Left forelimb (tissue), 1 donor: ENCODE data around the gene NCKAP1.
"Not testable (repeated sequence)": the region's sequence is repeated elsewhere in the genome, so short reads cannot be mapped to it uniquely, and the experiment has no call there.

Source experiments
- DNase-seq: peaks from one replicate; pipeline ENCODE4 v3.0.0-alpha.2; 2018; ENCODE audit warnings: low spot score

The NCKAP1 gene

GRCh38 chr2:182907081-182907830 is 131.0 kb downstream of the NCKAP1 start:
- DNase-seq, result no peak

DNA sequence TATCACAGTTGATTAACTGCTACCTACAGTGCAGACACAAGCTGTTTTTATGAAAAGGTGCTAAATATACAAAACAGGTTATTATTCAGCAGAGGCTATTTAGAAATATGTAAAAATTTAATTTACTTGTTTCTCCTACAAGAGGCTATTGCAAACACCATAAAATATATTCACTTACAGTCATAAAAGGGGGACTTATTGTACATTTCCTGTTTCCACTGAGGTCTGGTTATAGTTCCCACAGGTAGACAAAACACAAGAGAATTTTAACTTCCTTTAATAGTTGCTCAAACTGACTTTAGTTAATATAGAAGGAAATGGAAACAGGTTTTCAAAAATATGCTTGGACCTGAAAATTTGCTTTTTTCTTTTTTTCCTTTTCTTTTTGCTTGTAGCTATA is 131.8 kb downstream of the NCKAP1 start:
- no peak for DNase-seq

DNA sequence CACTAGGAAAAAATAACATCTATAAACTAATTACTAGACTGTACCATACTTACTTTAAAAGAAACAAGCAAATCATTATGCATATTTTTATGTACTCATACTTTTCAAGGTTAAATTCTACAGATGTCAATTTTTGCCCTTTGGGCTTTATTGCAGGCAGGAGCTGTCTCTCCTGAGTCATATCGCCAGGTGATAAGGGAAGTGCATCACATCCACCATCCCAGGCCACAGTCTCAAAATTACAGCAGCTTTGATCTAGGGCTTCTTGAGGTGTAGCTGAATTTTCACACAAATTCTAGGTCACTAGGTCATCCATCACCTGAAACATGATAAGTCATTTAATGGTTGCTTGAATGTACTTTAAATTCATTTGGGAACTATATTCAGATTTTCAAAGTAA is 133.4 kb downstream of the NCKAP1 start:
- no peak for DNase-seq

DNA sequence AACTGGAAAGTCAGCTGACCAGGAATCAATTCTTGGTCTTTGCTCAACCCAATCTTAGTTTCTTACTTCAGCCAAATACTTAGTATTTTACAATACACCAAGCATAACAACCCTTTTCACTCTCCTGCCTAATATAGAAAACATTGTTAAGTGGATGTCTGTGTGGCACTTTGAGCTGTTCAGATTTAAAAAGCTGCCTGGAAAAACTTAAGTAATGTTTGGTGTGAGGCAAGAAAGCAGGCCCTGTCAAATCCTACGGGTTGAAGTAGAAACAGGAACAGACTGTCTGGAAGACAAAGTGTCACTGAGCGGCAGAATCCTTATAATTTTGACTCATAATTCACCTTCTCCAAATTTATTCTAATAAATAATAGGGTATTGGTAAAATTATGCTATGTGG is 134.7 kb downstream of the NCKAP1 start:
- DNase-seq, result no peak

DNA sequence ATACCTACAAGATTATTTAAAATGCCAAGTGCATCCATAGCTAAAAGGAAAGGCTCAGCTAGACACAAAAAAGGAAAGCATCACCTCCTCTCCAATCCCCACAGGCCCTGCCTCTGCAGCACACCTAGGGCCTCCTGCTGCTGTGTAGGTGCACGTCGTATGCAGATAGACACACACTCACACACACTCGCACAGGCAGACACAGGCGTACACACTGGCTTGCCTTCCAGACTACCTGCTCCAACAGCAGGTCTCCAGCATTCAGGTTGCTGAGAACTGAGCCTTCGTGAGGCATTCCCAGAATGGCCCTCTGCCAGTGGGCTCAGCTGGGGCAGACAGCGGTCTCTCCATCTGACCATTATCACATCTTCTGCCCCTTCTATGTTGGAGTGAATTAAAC is 136.5 kb downstream of the NCKAP1 start:
- DNase-seq, result no peak

DNA sequence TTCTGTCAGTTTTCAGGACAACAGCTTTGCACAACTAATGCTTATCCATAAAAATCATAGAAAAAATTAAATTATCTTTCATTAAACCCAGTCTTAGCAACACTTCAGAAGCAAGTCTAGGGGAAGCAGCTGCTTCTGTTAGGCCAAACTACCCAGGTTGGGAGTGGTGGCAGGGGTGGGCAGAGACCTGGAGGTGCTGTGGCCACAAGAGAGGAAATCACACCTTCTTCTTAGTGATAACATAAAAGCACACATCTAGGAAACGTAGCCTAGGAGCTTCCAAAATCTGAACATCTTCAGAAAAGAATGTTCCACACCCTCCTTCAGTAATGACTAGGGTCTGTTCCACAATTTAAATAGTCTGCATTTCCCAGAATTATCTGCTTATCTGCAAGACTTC is 139.5 kb downstream of the NCKAP1 start:
- DNase-seq, result no peak

- no peak for DNase-seq
These were observed 141.1 kb downstream of the NCKAP1 start for GRCh38 chr2:182897137-182897536.

- DNase-seq, result no peak
These were observed 142.5 kb downstream of the NCKAP1 start for GRCh38 chr2:182895798-182896197.

GRCh38 chr2:182895169-182895568 is 143.1 kb downstream of the NCKAP1 start:
- no peak for DNase-seq

DNA sequence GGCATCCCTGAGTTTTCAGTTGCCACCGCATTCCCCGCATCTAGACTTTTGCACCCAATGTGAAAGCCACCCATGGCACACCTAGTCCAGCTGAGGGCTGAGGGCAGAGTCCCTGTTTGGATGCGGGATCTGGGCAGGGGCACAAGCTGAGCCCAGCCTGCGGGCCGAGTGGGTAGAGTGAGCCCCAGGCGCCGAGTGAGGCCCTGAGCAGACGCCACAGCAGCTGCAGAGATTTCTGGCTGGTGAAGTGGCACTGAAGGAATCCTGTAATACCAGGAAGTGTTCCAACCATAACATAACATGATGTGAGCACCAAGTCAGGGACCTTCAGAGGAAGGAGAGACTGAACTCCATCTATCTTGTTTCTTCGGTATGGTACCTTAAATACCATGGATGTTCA is 144.1 kb downstream of the NCKAP1 start:
- DNase-seq, result no peak

DNA sequence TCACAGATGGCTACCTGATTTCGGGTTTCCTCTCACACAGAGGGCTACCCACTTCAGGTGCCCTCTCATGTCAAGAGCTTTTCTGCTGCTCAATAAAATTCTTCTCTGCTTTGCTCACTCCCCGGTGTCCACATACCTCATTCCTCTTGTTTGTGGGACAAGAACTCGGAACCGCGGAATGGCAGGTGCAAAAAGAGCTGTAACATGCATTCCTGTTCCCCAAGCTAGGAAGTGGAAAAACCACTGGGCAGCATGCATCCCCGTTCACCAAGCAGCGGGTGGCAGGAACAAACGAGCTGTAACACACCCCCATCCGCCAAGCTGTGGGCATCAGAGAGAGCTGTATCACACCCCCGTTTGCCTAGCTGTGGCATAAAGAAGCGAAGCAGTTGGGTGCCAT is 144.6 kb downstream of the NCKAP1 start:
- no peak for DNase-seq

- not testable (repeated sequence) for DNase-seq
These were observed 145.2 kb downstream of the NCKAP1 start for GRCh38 chr2:182893035-182893434.

DNA sequence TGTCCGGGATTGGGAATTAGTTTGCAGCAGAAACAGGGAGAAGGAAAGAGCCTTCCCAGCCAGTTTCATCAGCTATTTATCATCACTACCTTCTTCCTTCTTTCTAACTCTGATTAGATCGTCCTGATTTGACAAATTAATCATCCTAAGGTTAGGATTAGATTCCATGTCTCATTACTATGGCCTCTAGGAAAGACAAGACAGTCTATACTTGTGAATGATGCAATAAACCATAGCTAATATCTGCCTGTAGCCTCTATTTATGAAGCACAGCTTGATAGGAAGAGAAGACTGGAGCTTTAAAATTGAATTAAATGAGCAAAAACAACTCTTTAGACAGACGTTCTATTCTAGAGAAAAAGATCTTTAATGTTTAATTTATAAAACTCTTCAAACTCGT is 146.6 kb downstream of the NCKAP1 start:
- DNase-seq, result no peak

DNA sequence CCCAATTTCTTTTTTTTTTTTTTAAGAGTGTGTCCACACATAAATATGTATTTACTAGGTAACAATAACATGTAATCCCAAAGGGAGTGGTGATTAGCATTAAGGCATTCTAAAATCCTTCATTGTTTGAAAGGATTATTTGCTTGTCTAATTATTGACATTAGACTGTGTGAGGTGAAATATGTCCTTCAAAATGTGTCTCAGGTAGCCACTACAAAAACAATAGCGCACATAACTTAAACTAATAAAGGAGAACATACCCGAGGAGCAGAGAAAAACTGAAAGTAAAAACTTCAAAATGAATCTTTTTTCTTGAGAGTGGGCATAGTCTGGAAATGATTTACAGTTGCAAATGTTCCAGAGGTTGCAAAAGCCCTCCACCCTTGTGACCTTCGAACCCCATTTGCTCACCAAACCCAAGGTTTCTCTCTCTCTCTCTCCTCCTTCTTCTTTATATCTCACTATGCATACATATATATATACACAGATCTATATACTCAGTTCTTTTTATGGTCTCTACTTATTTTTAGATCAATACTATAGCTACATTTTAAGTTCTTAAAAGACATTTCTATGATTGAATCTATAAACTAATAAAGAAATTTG is 147.4 kb downstream of the NCKAP1 start:
- DNase-seq, result no peak

GRCh38 chr2:182890305-182890704 is 148.0 kb downstream of the NCKAP1 start:
- no peak for DNase-seq

DNA sequence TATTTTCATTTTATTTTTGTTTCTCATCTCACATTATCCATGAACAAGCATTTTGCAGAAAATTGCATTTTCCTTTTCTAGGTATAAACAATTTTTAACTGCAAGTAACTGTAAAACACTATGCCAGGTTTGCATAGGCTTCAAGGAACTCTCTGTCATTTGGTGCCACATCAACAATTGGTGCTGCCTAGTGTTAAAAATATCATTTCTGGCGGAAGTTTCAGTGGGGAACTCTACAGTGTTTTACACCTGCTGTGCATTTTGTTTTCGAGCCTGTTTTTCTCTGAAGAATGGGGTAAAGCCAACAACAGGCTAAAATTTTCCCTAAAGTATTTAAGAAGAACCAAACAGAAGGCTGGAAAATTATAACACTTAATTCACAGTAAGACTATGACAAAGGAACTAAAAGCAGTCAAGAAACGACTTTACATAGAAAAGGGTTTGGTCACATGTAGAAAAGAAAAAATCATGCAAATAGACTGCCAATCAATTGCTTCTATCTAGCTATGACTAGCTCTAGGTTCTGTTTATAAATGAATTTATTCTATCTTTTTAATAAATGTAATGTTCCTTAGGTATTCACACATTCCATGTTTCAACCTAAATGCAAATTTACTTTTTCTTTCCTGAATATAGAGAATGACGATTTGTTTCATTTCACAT is 150.4 kb downstream of the NCKAP1 start:
- DNase-seq, result no peak

GRCh38 chr2:182887093-182887492 is 151.2 kb downstream of the NCKAP1 start:
- DNase-seq, result no peak

DNA sequence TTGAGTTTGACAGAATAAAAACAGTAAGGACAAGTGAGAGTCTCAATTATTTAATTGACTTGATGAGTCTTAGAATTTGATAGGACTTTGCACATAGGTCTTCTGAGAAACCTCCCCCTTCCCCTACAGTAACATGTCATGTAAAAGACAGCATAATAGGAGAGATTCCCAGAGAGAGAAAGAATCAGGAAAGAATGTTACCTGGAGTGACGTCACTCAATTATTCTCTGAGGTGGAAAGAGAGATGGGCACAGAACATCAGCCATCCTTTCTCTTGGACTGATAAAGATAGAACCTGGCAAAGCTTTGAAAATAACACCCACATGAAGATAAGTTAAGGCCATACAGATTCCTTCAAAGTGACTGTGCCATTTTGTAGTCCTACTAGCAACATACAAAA is 152.5 kb downstream of the NCKAP1 start:
- DNase-seq, result no peak

- no peak for DNase-seq
These were observed 154.8 kb downstream of the NCKAP1 start for GRCh38 chr2:182883451-182883850.

DNA sequence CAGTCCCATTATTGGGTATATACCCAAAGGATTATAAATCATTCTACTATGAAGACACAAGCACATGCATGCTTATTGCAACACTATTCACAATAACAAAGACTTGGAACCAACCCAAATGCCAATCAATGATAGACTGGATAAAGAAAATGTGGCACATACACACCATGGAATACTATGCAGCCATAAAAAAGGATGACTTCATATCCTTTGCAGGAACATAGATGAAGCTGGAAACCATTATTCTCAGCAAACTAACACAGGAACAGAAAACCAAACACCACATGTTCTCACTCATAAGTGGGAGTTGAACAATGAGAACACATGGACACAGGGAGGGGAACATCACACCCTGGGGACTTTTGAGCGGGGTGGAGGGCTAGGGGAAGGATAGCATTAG is 158.2 kb downstream of the NCKAP1 start:
- not testable (repeated sequence) for DNase-seq

DNA sequence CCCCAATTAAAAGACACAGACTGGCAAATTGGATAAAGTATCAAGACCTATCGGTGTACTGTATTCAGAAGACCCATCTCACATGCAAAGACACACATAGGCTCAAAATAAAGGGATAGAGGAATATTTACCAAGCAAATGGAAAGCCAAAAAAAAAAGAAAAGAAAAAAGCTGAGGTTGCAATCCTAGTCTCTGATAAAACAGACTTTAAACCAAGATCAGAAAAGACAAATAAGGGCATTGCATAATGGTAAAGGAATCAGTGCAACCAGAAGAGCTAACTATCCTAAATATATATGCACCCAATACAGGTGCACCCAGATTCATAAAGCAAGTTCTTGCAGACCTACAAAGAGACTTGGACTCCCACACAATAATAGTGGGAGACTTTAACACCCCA is 161.6 kb downstream of the NCKAP1 start:
- DNase-seq, result not testable (repeated sequence)

- DNase-seq, result no peak
These were observed 168.0 kb downstream of the NCKAP1 start for GRCh38 chr2:182870227-182870626.

GRCh38 chr2:182868054-182868796 is 170.0 kb downstream of the NCKAP1 start:
- DNase-seq, result no peak
